EH (cell line): ENCODE measurements around the gene LRRC4C.
"Not testable (repeated sequence)": the region's sequence is repeated elsewhere in the genome, so short reads cannot be mapped to it uniquely, and the experiment has no call there.

Experiments
- DNase-seq: peaks from one replicate; pipeline ENCODE4 v3.0.0-alpha.2; 2015; ENCODE audit warnings: low read depth

The LRRC4C gene

GRCh38 chr11:41018224-41018623, 441.2 kb downstream of the LRRC4C start:
- DNase-seq: no peak

- no peak for DNase-seq
Observed at GRCh38 chr11:41010361-41011050, 448.9 kb downstream of the LRRC4C start.

GRCh38 chr11:41005986-41006385, 453.5 kb downstream of the LRRC4C start:
- no peak for DNase-seq

GRCh38 chr11:41003339-41004282, 455.8 kb downstream of the LRRC4C start:
- DNase-seq: no peak

GRCh38 chr11:40998920-40999319, 460.5 kb downstream of the LRRC4C start:
- no peak for DNase-seq

GRCh38 chr11:40987776-40988435, 471.5 kb downstream of the LRRC4C start:
- DNase-seq: no peak

- no peak for DNase-seq
Observed at GRCh38 chr11:40986320-40986719, 473.1 kb downstream of the LRRC4C start.

GRCh38 chr11:40975076-40975475, 484.4 kb downstream of the LRRC4C start:
- no peak for DNase-seq

- no peak for DNase-seq
Observed at GRCh38 chr11:40974186-40974795, 485.2 kb downstream of the LRRC4C start.

GRCh38 chr11:40958707-40959106, 500.7 kb downstream of the LRRC4C start:
- no peak for DNase-seq

- no peak for DNase-seq
Observed at GRCh38 chr11:40952479-40952878, 507.0 kb downstream of the LRRC4C start.

GRCh38 chr11:40938002-40938401, 521.5 kb downstream of the LRRC4C start:
- DNase-seq: no peak

- DNase-seq: no peak
Observed at GRCh38 chr11:40924915-40925314, 534.5 kb downstream of the LRRC4C start.

GRCh38 chr11:40921246-40921645, 538.2 kb downstream of the LRRC4C start:
- no peak for DNase-seq

- not testable (repeated sequence) for DNase-seq
Observed at GRCh38 chr11:40910774-40911173, 548.7 kb downstream of the LRRC4C start.

- no peak for DNase-seq
Observed at GRCh38 chr11:40894501-40894900, 565.0 kb downstream of the LRRC4C start.

- DNase-seq: no peak
Observed at GRCh38 chr11:40885250-40885954, 574.0 kb downstream of the LRRC4C start.

- DNase-seq: no peak
Observed at GRCh38 chr11:40882301-40882700, 577.2 kb downstream of the LRRC4C start.

GRCh38 chr11:40879911-40880310, 579.5 kb downstream of the LRRC4C start:
- DNase-seq: no peak

- no peak for DNase-seq
Observed at GRCh38 chr11:40877981-40878380, 581.5 kb downstream of the LRRC4C start.

GRCh38 chr11:40877256-40877655, 582.2 kb downstream of the LRRC4C start:
- DNase-seq: no peak
